Ovary (tissue), 3 donors: ENCODE results near the gene ATAD5.

Experiments used
- CTCF ChIP-seq, 3 donors: fragments of 450-650 bp in 2 of 3; fragments of 200-600 bp in 1 of 3; IDR thresholded peaks; one replicate each; pipeline versions ENCODE4 v1.5.1 to v1.8.0; 2016 to 2022; ENCODE audit warnings: antibody characterized with exemption in 3 of 3, mild to moderate bottlenecking in 1 of 3
- EP300 ChIP-seq: sonication (generic); formaldehyde crosslinking; IDR thresholded peaks from one replicate; pipeline ENCODE4 v1.6.1; 2017; ENCODE audit warnings: antibody characterized with exemption
- POLR2A ChIP-seq: fragments of 450-650 bp; IDR thresholded peaks from one replicate; pipeline ENCODE4 v1.6.1; 2017; ENCODE audit warnings: antibody characterized with exemption, mild to moderate bottlenecking, moderate library complexity
- donor health status: DM: no; HTN: no; CAD: no.

DNA sequence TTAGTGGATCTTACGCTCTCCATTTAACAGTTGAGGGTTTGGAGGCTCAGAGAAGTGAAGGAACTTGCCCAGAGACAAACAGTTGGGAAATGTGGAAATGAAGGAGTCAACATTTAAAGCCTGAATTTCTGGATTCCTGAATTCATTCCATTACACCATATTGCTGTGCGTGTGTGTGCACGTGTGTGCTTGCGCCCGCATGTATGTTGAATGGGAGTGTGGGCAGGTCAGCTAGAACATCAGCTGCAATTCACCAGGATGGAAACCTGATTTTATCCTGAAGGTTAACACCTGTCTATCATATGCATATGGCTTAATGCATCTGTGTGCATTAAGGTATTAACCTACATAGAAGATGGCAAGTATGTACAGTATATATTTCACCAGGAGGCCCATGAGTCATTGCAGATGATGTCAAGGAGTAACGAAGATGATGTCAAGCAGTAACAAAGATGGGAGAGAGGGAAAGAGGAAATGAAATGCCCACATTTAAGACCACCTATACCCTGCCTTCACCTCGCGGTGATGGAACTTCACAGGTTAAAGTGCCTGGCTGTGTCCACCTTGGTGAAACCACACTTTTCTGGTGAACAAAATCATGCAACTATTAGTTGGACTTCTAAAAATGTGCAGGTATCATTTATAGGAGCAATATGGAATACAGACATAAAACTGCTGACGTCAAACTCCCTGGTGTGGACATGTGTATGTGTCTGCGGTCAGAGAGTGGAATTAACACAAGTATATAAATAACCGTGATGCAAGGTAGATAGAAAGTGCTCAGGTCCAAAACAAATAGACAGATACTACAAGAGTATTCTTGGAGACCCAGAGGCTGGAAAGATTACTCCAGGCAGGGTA is 89.1 kb downstream of the ATAD5 start:
- TF ChIP-seq CTCF (IDR thresholded peaks at IDR 0.05) (no peak), EP300 (no peak), POLR2A (no peak)
